ENCODE data around the gene BCAN. TPM values are rescaled to one million over a fixed set of nuclear protein-coding genes. Genes with fewer than 3 reads are reported as not detected.

The BCAN gene
- total and polyA plus RNA-seq, 10 donors: 0.10 to 0.11 TPM; not detected in 8

GRCh38 chr1:156694690-156694962, 52.7 kb downstream of the BCAN start:
- no peak overlapping the region for H3K4me3 ChIP-seq
- TF ChIP-seq POLR2A (IDR thresholded peaks at IDR 0.05): no peak
- no peak for TF ChIP-seq CTCF (IDR thresholded peaks at IDR 0.05 in 8 of 11, conservative IDR thresholded peaks at IDR 0.05 in 3 of 11)
- no peak for TF ChIP-seq POLR2AphosphoS5 (IDR thresholded peaks at IDR 0.05)
- DNase-seq: no peak
- peaks cover 3 to 43% (median 26%) of the 10 kb centered on the region in 6 donors for H3K4me1 ChIP-seq
- H3K9me3 ChIP-seq: no peaks in the 10 kb centered on the region
- WGBS, 5 donors: 91 to 97% (median 95%) methylated on average over 5 of the region's 5 CpGs
- H3K27me3 ChIP-seq (replicated peaks in 1 of 7): peaks cover 0 to 85% (median 42%) of the 10 kb centered on the region in 7 donors
- intact Hi-C loops (cut with DNase I; ENCODE audit: low total_unique reads): no loop called here
- no peaks in the 10 kb centered on the region for H3K36me3 ChIP-seq
- H3K27ac ChIP-seq: no peak overlapping the region

GRCh38 chr1:156696755-156697154, 54.8 kb downstream of the BCAN start:
- WGBS, 5 donors: 87 to 94% (median 89%) methylated on average over 8 of the region's 8 CpGs
- H3K4me1 ChIP-seq: peaks cover 0 to 22% (median 15%) of the 10 kb centered on the region in 6 donors
- peaks cover 0 to 85% (median 26%) of the 10 kb centered on the region in 7 donors for H3K27me3 ChIP-seq (replicated peaks in 1 of 7)
- no peaks in the 10 kb centered on the region for H3K9me3 ChIP-seq
- TF ChIP-seq POLR2A (IDR thresholded peaks at IDR 0.05) (no peak), CTCF (IDR thresholded peaks at IDR 0.05 in 8 of 11, conservative IDR thresholded peaks at IDR 0.05 in 3 of 11) (no peak), POLR2AphosphoS5 (IDR thresholded peaks at IDR 0.05) (no peak)
- DNase-seq: no peak
- no peak overlapping the region for H3K4me3 ChIP-seq
- intact Hi-C loops (cut with DNase I; ENCODE audit: low total_unique reads): no loop called here
- H3K36me3 ChIP-seq: no peaks in the 10 kb centered on the region
- H3K27ac ChIP-seq: no peak overlapping the region

GRCh38 chr1:156697481-156697880, 55.6 kb downstream of the BCAN start:
- WGBS, 5 donors: 84 to 94% (median 86%) methylated on average over 8 of the region's 8 CpGs
- intact Hi-C loops (cut with DNase I; ENCODE audit: low total_unique reads): no loop called here
- H3K4me1 ChIP-seq: peaks cover 0 to 15% (median 9%) of the 10 kb centered on the region in 6 donors
- no peak for TF ChIP-seq CTCF (IDR thresholded peaks at IDR 0.05 in 8 of 11, conservative IDR thresholded peaks at IDR 0.05 in 3 of 11)
- TF ChIP-seq POLR2AphosphoS5 (IDR thresholded peaks at IDR 0.05): no peak
- TF ChIP-seq POLR2A (IDR thresholded peaks at IDR 0.05): no peak
- DNase-seq: no peak
- no peaks in the 10 kb centered on the region for H3K9me3 ChIP-seq
- no peak overlapping the region for H3K27ac ChIP-seq
- H3K36me3 ChIP-seq: no peaks in the 10 kb centered on the region
- H3K27me3 ChIP-seq (replicated peaks in 1 of 7): peaks cover 0 to 85% (median 19%) of the 10 kb centered on the region in 7 donors
- H3K4me3 ChIP-seq: no peak overlapping the region

GRCh38 chr1:156698995-156699394, 57.1 kb downstream of the BCAN start:
- Histone ChIP-seq H3K27ac (no peak overlapping the region), H3K27me3 (replicated peaks in 1 of 7) (peaks cover 0 to 85% (median 24%) of the 10 kb centered on the region in 7 donors), H3K4me3 (no peak overlapping the region), H3K9me3 (no peaks in the 10 kb centered on the region), H3K4me1 (peaks cover 0 to 3% (median 0%) of the 10 kb centered on the region in 6 donors), H3K36me3 (no peaks in the 10 kb centered on the region)
- intact Hi-C loops (cut with DNase I; ENCODE audit: low total_unique reads): no loop called here
- WGBS, 5 donors: 30 to 73% (median 70%) methylated on average over 1 of the region's 1 CpG
- TF ChIP-seq POLR2AphosphoS5 (IDR thresholded peaks at IDR 0.05): peak; percentile 41 to 81 (median 76)
- no peak for TF ChIP-seq CTCF (IDR thresholded peaks at IDR 0.05 in 8 of 11, conservative IDR thresholded peaks at IDR 0.05 in 3 of 11)
- no peak for TF ChIP-seq POLR2A (IDR thresholded peaks at IDR 0.05)
- no peak for DNase-seq

All from spleen (tissue), 11 donors.